HCT116 (cell line): Measurements from ENCODE around the gene SGMS1.

Experiments used
- ATF3 ChIP-seq: IDR thresholded peaks from 2 replicates; pipeline ENCODE4 v1.6.1; 2012
- CTCF ChIP-seq, 3 experiments: fragments of 200-600 bp in 1 of 3; sonication (generic) in 1 of 3; IDR thresholded peaks in 2 of 3; conservative IDR thresholded peaks in 1 of 3; 2 replicates each; pipeline ENCODE4 v1.5.1; 2012 to 2017; ENCODE audit warnings: low read depth in 2 of 3, low read length in 2 of 3, antibody characterized with exemption in 1 of 3, borderline replicate concordance in 1 of 3, control low read depth in 1 of 3, mild to moderate bottlenecking in 1 of 3, mixed read lengths in 1 of 3, mixed run types in 1 of 3, moderate library complexity in 1 of 3; ENCODE audit not compliant: insufficient read depth in 1 of 3
- ELF1 ChIP-seq: IDR thresholded peaks from 2 replicates; pipeline ENCODE4 v1.6.1; 2012; ENCODE audit warnings: low read depth, borderline replicate concordance
- EZH2 ChIP-seq: fragments of 200-600 bp; sonication (generic); IDR thresholded peaks from 2 replicates; pipeline ENCODE4 v1.6.1; 2017; ENCODE audit warnings: antibody characterized with exemption, mixed run types
- EZH2phosphoT487 ChIP-seq: fragments of 200-600 bp; IDR thresholded peaks from 2 replicates; pipeline ENCODE4 v1.6.1; 2018; ENCODE audit warnings: antibody characterized with exemption, borderline replicate concordance
- MAX ChIP-seq: IDR thresholded peaks from 2 replicates; pipeline ENCODE4 v1.6.1; 2012
- POLR2A ChIP-seq: IDR thresholded peaks from 2 replicates; pipeline ENCODE4 v1.7.0; 2011; ENCODE audit warnings: borderline replicate concordance; ENCODE audit not compliant: insufficient read depth, insufficient read length; ENCODE audit errors: extremely low read depth
- POLR2AphosphoS5 ChIP-seq: IDR thresholded peaks from 2 replicates; pipeline ENCODE4 v1.6.1; 2011; ENCODE audit warnings: mild to moderate bottlenecking, low read depth, low read length, moderate library complexity
- RAD21 ChIP-seq: IDR thresholded peaks from 2 replicates; pipeline ENCODE4 v1.6.1; 2012; ENCODE audit warnings: low read depth, mild to moderate bottlenecking
- YY1 ChIP-seq: IDR thresholded peaks from 2 replicates; pipeline ENCODE4 v1.6.1; 2011; ENCODE audit warnings: low read length, low read depth, moderate library complexity, mild to moderate bottlenecking; ENCODE audit not compliant: insufficient replicate concordance; ENCODE audit errors: extremely low read depth

GRCh38 chr10:50375745-50376144, 248.0 kb downstream of the SGMS1 start:
- TF ChIP-seq MAX (no peak), CTCF (IDR thresholded peaks at IDR 0.05 in 2 of 3, conservative IDR thresholded peaks at IDR 0.05 in 1 of 3; ENCODE audit: borderline replicate concordance in 1 of 3, insufficient read depth in 1 of 3, low read depth in 2 of 3, low read length in 2 of 3) (no peak), EZH2 (no peak), ELF1 (no peak), POLR2AphosphoS5 (no peak), RAD21 (no peak), YY1 (no peak), POLR2A (no peak), EZH2phosphoT487 (no peak), ATF3 (no peak)
